GM19395 (cell line): Measurements from ENCODE around the gene DOCK10.
A peak's percentile ranks its signal among the peaks of the same experiment; 100 is the strongest.
"Not testable (repeated sequence)": the region's sequence is repeated elsewhere in the genome, so short reads cannot be mapped to it uniquely, and the experiment has no call there.

ENCODE experiments used
- ATAC-seq: cut with Tn5 transposase; IDR thresholded peaks from one replicate; pipeline ENCODE4 v1.9.1; 2021; ENCODE audit warnings: mild to moderate bottlenecking, moderate library complexity; ENCODE audit not compliant: unreplicated experiment

Gene DOCK10

GRCh38 chr2:225041851-225042799 lies at the start of gene DOCK10:
Gene DOCK10 (minus strand): TSS chr2:225042468. CDS start chr2:225042374, 94 bp downstream.
- ATAC-seq: peak; percentile 34

GRCh38 chr2:225091336-225091735 lies 49.1 kb upstream of the DOCK10 start:
- ATAC-seq: no peak

- no peak for ATAC-seq
These were observed 48.5 kb upstream of the DOCK10 start for GRCh38 chr2:225090746-225091145.

- no peak for ATAC-seq
These were observed 44.6 kb upstream of the DOCK10 start for GRCh38 chr2:225086915-225087314.

- ATAC-seq: no peak
These were observed 44.2 kb upstream of the DOCK10 start for GRCh38 chr2:225086439-225086838.

GRCh38 chr2:225083276-225083675 lies 41.0 kb upstream of the DOCK10 start:
- ATAC-seq: no peak

GRCh38 chr2:225076125-225076524 lies 33.9 kb upstream of the DOCK10 start:
- ATAC-seq: no peak

- no peak for ATAC-seq
These were observed 32.8 kb upstream of the DOCK10 start for GRCh38 chr2:225074919-225075681.

- no peak for ATAC-seq
These were observed 32.1 kb upstream of the DOCK10 start for GRCh38 chr2:225074366-225074765.

- no peak for ATAC-seq
These were observed 30.9 kb upstream of the DOCK10 start for GRCh38 chr2:225073198-225073597.

GRCh38 chr2:225072444-225072843 lies 30.2 kb upstream of the DOCK10 start:
- no peak for ATAC-seq

- ATAC-seq: no peak
These were observed 28.5 kb upstream of the DOCK10 start for GRCh38 chr2:225070811-225071210.

- no peak for ATAC-seq
These were observed 27.7 kb upstream of the DOCK10 start for GRCh38 chr2:225069966-225070365.

- ATAC-seq: no peak
These were observed 27.2 kb upstream of the DOCK10 start for GRCh38 chr2:225069477-225069876.

- no peak for ATAC-seq
These were observed 23.6 kb upstream of the DOCK10 start for GRCh38 chr2:225065882-225066281.

- ATAC-seq: no peak
These were observed 22.7 kb upstream of the DOCK10 start for GRCh38 chr2:225064928-225065327.

- no peak for ATAC-seq
These were observed 22.1 kb upstream of the DOCK10 start for GRCh38 chr2:225064362-225064761.

GRCh38 chr2:225056330-225057073 lies 14.2 kb upstream of the DOCK10 start:
- no peak for ATAC-seq

- ATAC-seq: no peak
These were observed 13.4 kb upstream of the DOCK10 start for GRCh38 chr2:225055714-225056113.

GRCh38 chr2:225052703-225053102 lies 10.4 kb upstream of the DOCK10 start:
- peak; percentile 94 for ATAC-seq

- ATAC-seq: not testable (repeated sequence)
These were observed 5.2 kb upstream of the DOCK10 start for GRCh38 chr2:225047502-225047901.
